Measurements from ENCODE around the gene CACNA1E.

DNA sequence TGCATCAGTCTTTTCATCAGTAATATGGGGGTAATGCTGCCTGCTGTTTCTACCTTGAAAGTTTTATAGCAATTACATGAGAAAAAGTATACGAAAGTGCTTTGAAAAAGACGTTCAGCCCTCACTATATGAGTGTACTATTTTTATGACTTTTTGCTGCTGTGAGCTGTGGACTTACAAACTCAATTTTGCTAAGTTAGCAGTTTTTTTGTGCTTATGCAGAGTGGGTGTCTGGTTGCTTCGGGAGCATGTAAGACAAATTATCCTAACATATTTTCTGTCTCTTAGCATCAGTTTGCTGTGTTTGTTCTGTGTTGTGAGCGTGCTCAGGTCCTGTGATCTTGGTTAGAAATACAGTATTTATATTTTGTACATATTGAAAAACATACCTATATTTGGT is 109.7 kb downstream of the CACNA1E start:
- no peak for TF ChIP-seq POLR2A (IDR thresholded peaks at IDR 0.05)
- TF ChIP-seq, protein P1, sequence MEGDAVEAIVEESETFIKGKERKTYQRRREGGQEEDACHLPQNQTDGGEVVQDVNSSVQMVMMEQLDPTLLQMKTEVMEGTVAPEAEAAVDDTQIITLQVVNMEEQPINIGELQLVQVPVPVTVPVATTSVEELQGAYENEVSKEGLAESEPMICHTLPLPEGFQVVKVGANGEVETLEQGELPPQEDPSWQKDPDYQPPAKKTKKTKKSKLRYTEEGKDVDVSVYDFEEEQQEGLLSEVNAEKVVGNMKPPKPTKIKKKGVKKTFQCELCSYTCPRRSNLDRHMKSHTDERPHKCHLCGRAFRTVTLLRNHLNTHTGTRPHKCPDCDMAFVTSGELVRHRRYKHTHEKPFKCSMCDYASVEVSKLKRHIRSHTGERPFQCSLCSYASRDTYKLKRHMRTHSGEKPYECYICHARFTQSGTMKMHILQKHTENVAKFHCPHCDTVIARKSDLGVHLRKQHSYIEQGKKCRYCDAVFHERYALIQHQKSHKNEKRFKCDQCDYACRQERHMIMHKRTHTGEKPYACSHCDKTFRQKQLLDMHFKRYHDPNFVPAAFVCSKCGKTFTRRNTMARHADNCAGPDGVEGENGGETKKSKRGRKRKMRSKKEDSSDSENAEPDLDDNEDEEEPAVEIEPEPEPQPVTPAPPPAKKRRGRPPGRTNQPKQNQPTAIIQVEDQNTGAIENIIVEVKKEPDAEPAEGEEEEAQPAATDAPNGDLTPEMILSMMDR (IDR thresholded peaks at IDR 0.05 in 4 of 5, conservative IDR thresholded peaks at IDR 0.05 in 1 of 5): no peak

All from gastrocnemius medialis (tissue), 4 donors.